GM21515 (cell line): Measurements from ENCODE around the gene WWOX.
A peak's percentile ranks its signal among the peaks of the same experiment; 100 is the strongest.

Experiments
- ATAC-seq: cut with Tn5 transposase; IDR thresholded peaks from one replicate; pipeline ENCODE4 v1.9.1; 2021; ENCODE audit not compliant: unreplicated experiment

WWOX gene

DNA sequence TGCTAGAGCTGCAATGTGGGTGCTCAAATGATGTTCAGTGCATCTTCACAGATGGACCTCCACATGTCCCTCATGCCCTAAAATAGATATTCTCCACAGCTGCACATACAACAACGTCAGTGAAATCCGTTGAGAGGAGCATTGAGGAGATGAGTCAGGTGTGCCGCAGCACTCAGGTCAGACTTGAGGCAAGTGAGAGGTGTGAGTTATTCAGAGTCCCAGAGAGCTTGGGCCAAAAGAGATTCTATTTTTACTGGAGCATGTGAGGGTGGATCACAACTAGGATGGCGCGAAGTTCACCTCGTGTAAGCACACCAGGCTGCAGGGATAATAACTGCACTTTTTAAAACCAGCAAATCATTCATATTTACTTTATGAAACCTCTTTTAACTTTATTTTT, 855.8 kb downstream of the WWOX start:
- no peak for ATAC-seq

- no peak for ATAC-seq
Observed at GRCh38 chr16:78956859-78957258, 857.4 kb downstream of the WWOX start.

GRCh38 chr16:78957317-78958100, 858.1 kb downstream of the WWOX start:
- ATAC-seq = no peak

- ATAC-seq = peak; percentile 51
Observed at GRCh38 chr16:78961464-78961863, 862.0 kb downstream of the WWOX start.

- ATAC-seq = peak; percentile 86
Observed at GRCh38 chr16:78962457-78962929, 863.0 kb downstream of the WWOX start.

DNA sequence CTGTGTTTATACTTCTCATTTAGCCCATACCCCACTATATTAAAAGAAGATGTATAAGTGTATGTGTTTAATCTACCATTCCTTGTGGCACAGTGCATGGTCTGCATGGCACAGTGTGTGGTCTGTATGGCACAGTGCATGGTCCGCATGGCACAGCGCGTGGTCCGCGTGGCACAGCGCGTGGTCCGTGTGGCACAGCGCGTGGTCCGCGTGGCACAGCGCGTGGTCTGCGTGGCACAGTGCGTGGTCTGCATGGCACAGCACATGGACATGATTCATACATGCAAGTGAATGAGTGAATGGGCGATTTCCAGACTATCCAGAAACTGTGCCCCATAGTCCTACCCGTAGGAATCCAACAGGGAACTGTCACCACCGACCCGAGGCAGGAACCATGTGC, 868.5 kb downstream of the WWOX start:
- ATAC-seq = no peak

DNA sequence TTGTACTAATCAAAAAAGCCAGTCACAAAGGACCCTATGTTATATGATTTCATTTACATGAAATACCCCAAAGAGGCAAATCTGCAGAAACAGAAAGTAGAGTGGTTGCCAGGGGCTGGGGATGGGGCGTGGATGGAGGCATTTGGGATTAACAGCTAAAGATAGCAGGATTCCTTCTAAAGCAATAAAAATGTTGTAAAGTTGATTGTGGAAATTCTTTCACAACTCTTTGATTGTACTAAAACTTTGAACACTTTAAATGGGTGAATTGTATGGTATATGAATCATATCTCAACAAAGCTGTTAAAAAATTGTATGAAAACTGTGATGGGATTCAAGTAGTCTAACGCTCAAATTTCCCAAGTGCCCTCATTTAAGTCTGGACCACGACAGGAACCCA, 870.3 kb downstream of the WWOX start:
- no peak for ATAC-seq

DNA sequence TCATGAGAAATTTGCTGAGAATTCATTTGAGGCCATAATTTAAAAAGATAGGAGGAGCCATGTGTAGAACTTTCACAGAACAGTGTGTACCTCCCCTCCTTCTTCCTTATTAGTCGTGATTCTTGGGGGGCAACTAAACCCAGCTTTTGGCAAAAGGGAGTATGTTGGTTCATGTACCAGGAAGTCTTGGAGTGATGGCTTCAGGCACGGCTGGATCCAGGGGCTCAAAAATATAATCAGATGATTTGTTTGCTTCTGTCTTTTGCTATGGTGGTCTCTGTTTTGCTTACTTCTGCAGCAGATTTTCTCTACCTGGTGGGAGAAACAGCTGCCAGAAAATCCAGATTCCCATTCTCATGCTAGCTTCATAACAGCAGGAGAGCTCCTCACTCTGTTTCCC, 871.2 kb downstream of the WWOX start:
- no peak for ATAC-seq

DNA sequence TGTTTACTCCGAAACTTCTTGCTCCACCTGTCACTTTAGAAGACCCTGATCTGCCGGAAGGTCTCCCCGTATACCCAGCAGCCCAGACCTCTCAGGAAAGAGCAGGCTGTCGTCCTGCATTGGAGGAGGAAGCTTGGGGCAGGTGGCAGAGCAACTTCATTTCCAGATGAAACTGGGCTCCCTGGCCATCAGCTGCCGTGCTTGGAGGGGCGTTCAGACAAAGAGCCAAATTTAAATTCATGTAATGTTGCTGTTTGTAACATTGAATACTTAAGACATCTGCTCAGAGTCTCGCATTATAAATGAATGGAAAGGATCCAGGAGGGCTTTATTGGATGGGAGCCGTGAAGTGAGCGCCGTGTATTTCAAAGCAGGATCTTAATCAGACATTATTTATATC, 872.6 kb downstream of the WWOX start:
- no peak for ATAC-seq

DNA sequence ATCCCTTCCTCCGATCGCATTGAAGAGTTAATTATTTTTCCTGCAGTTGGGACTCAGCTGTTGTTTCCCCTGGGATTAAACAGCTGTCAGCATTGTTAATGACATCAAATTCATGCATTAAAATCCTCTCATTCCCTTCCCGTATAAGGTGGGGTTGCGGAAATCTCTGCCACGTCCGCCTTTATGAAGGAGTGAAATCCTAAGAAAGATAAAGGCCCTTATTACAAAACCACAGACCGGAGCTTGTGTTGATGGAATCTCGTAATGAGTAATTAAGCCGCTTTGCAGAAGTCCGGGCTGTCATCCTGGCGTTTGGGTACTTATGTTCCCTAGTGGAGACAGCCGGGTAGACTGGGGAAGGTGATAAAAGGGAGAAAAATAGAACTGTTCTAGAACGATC, 873.5 kb downstream of the WWOX start:
- ATAC-seq = no peak

DNA sequence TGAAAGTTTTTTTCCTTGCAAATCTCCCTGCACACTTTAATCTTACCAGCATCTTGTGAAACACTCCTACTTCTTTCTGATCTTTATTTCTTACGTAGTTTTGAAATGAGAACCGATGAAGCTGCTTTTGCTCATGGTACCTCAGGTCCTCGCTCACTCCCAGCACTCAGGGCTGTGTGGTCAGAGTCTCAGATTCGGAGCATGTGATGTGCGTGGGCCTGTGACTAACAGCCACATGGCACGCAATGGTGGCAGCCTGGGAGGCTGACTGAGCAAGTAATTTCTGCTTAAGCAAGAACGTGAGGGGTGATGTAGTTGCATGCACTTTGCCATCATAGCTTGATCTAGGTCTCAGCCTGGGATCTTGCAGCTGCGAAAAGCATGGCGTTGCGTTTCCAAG, 876.8 kb downstream of the WWOX start:
- ATAC-seq = no peak

DNA sequence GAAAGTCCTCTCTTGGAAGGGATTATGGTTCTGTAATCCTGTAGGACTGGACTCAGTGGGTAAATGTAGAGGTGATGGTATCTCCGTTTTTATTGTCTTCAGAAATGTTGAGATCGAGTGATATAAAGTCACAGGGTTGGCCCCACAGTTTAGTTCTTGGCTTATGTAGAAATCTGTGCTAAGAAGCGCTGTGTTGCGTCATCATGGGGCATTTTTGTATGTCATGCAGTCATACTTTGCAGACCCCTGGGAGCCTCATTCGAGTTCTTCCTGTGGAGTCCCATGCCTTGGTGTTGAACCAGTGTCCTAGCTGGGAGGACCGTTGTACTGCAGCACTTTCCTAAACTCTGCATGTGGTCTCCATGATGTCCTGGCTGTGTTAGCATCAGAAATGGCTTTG, 881.4 kb downstream of the WWOX start:
- ATAC-seq = no peak

DNA sequence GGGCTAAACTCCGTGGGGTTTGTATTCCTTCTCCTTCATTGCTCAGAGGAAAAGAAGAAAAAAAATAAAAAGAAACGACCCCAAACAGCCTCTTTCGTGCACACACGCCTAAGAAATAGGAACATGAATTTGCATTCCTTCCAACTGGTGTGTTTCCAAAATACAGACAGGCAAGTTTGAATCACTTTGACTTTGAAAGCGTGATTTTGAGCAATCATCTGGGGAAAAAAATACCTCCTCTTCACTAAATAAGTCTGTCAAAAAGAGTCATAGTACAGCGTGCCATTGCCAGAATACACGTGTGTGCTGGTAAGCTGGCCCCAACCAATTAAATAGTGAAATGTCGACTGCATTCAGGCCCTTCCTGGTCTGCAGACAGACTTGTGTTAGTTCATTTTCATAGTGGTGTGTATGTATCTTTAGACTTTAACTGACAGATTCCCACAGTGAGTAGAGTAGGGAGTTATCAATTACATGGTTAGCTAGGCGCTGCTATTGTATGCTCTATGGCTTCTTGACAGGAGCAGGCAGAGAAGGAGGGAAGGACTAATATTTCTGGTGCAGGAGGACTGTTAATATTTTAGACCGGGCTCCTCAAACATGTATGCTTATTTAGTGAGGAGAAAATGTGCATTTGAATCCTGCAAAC, 882.8 kb downstream of the WWOX start:
- ATAC-seq = no peak

- ATAC-seq = no peak
Observed at GRCh38 chr16:78984324-78984723, 884.9 kb downstream of the WWOX start.

- no peak for ATAC-seq
Observed at GRCh38 chr16:78984887-78985464, 885.5 kb downstream of the WWOX start.

- ATAC-seq = no peak
Observed at GRCh38 chr16:78985716-78986605, 886.5 kb downstream of the WWOX start.

DNA sequence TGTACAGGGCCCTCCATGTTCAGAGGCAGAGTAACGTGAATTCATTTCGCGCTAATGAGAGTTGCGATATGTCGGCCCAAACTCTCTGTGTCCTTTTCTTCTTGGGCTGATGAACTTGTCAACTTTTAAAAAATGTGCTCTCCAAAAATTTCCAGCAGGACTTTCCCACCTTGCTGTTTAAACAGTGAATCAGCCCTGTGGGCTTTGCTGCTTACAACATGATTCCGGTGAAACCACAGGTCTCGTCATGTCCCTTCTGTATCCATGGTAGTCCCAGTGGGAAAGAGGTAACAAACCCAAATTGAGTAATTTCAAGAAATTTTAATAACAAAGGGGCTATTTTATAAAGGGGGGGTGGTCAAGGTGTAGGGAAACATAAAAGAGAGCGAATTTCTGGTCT, 888.2 kb downstream of the WWOX start:
- no peak for ATAC-seq

DNA sequence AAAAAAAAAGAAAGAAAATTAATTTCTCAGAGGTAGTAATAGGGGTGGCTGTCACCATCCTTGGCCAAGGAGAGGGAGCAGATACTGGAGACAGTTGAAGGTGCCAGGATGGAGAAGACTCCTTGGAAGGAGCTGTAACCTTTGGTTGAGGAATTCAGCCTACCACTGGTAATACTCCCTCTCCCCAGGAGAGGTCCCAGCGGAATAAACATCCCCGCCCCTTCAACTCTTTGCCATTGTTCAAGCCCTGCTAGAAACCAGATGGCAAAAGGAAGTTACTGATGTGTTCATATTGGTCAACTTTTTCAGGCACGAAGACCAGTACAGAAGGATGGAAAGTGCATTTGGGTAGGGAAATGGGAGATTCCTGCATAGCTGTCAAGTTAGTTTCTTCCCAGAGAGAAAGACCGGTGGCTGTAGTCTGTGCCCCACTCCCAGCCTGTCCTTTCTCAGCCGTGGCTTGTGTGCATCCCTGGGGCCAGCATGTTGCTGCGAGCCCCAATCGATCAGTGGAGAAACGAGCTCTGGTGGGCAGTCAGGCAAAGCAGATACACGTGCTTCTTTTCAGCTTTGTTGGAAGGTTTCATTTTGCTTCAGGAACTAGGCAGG, 889.0 kb downstream of the WWOX start:
- ATAC-seq = no peak

- ATAC-seq = no peak
Observed at GRCh38 chr16:78990309-78990701, 890.9 kb downstream of the WWOX start.

GRCh38 chr16:78992001-78992400, 892.5 kb downstream of the WWOX start:
- no peak for ATAC-seq

DNA sequence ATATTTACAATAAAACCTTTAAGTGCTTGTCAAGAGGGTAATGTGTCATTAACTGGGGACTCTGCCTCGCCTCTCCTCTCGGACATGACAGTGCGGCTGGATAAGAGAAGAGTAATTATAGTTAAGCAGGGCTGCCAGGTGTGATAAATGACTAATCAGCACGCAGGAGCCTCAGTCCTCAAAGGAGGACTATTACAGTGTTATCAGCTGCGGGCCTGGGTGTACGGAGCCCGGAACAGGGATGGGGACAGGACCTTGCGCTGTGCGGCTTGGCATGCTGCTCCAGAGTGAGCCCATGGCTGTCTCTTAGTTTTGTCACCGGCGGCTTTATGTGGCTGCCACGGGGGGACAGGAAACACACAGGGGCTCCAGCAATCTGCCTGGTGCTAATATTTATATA, 893.9 kb downstream of the WWOX start:
- no peak for ATAC-seq
